ENCODE measurements around the gene NUMBL. TPM values are rescaled to one million over a fixed set of nuclear protein-coding genes. Genes with fewer than 3 reads are reported as not detected.

The NUMBL gene
- total RNA-seq, 1 experiment from 2014 or later, result 38.4 TPM

DNA sequence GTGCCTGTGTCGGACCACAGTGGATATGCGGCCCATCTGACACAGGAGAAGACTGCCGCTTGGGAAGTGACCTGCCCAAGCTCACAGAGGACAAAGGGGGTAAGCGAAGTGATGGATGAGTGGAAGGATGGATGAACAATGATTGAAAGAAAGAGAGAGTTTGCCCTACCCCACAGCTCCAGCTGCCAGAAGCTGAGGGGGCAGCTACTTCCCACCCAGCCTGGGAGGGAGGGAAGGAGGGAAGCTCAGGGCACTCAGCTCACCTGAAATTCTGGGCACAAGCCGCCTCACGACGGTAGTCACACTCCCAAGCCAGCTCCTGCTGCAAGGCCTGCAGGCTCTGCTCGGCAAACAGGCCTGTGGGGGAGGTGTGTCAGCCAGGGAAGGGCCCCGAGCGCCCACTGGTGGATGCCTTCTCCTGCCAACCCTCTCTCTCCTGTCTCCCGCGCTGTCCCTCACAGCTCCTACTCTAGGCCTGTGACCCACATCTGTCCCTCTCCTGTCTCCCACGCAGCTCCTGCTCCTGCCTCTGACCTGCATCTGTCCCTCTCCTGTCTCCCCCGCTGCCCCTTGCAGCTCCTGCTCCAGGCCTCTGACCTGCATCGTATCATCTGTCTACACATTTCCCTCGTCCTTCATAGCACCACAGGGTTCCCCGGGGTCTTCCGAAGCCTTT, 12.0 kb upstream of the NUMBL start:
- no TSS peak for BruUV-seq (replicated peaks)
- no peaks in the 10 kb centered on the region for H3K27me3 ChIP-seq (replicated peaks; ENCODE audit: insufficient read depth, low read depth, low read length, poor library complexity)
- intact Hi-C loops (cut with micrococcal nuclease; ENCODE audit: unreplicated experiment), result no loop called here
- no peak overlapping the region for H3K27ac ChIP-seq (ENCODE audit: low read depth, low read length, poor library complexity, severe bottlenecking)
- H3K4me1 ChIP-seq (ENCODE audit: insufficient read depth, low read length, poor library complexity, severe bottlenecking), result no peaks in the 10 kb centered on the region
- H3K9me3 ChIP-seq (ENCODE audit: low read depth, low read length, poor library complexity, severe bottlenecking), result no peaks in the 10 kb centered on the region
- POLR2A ChIA-PET (ENCODE audit: low non-redundant PET), result no interaction called here
- no peak for TF ChIP-seq EZH2 (IDR thresholded peaks at IDR 0.05; ENCODE audit: borderline replicate concordance, low read depth, low read length, poor library complexity, severe bottlenecking)
- DNase-seq (ENCODE audit: low spot score), result no peak
- CTCF ChIA-PET, result no interaction called here
- no peak overlapping the region for H3K4me3 ChIP-seq (ENCODE audit: low read depth, low read length, poor library complexity, severe bottlenecking)
- peaks cover 24% of the 10 kb centered on the region for H3K36me3 ChIP-seq (ENCODE audit: insufficient read depth, low read length, poor library complexity, severe bottlenecking)

DNA sequence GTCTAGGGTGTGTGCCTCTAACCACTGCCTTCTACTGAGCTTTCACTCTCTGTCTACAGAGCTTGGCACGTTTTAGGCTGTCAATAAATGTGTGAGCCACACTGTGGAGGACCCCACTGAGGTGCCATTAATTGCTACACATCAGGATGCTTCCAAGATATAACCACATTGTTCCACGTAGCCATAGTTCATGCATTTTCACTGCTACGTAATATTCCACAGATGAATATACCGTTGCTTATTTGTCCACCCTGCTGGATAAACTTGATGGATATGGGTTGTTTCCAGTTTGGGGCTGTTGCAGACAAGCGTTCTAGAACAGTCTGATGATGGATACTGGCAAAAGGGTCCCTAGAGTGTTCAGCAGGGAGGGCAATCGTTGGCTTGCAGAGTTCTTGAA, 11.3 kb upstream of the NUMBL start:
- CTCF ChIA-PET, result no interaction called here

DNA sequence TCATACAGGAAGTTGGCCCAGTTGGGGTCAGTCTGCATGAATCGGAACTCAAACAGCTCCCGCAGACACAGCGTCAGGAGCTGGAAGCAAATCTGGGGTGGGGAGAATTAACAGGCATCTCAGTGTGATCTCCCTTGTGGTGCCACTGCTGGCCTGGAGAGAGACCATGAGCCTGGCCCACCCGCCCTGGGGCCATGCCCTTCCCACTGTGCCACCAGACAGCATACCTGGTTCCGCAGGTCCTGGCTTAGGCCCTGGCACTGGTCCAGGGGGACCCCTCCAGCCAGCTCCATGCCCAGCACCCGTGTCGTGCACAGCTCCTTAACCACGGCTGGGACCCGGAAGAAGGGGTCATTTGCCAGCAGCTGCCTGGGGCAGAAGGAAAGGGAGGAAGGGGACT, 9.6 kb upstream of the NUMBL start:
- H3K4me3 ChIP-seq (ENCODE audit: low read depth, low read length, poor library complexity, severe bottlenecking), result no peak overlapping the region
- DNase-seq (ENCODE audit: low spot score), result no peak
- ChIA-PET CTCF (interaction anchor here (0.7 kb wide), 1 partner anchor 9 kb away, joined by 5 read pairs; no protein-coding TSS in a partner anchor), POLR2A (ENCODE audit: low non-redundant PET) (no interaction called here)
- H3K27ac ChIP-seq (ENCODE audit: low read depth, low read length, poor library complexity, severe bottlenecking), result no peak overlapping the region
- intact Hi-C loops (cut with micrococcal nuclease; ENCODE audit: unreplicated experiment), result no loop called here
- H3K9me3 ChIP-seq (ENCODE audit: low read depth, low read length, poor library complexity, severe bottlenecking), result no peaks in the 10 kb centered on the region
- no peaks in the 10 kb centered on the region for H3K4me1 ChIP-seq (ENCODE audit: insufficient read depth, low read length, poor library complexity, severe bottlenecking)
- TF ChIP-seq EZH2 (IDR thresholded peaks at IDR 0.05; ENCODE audit: borderline replicate concordance, low read depth, low read length, poor library complexity, severe bottlenecking), result no peak
- TF ChIP-seq, protein P1, sequence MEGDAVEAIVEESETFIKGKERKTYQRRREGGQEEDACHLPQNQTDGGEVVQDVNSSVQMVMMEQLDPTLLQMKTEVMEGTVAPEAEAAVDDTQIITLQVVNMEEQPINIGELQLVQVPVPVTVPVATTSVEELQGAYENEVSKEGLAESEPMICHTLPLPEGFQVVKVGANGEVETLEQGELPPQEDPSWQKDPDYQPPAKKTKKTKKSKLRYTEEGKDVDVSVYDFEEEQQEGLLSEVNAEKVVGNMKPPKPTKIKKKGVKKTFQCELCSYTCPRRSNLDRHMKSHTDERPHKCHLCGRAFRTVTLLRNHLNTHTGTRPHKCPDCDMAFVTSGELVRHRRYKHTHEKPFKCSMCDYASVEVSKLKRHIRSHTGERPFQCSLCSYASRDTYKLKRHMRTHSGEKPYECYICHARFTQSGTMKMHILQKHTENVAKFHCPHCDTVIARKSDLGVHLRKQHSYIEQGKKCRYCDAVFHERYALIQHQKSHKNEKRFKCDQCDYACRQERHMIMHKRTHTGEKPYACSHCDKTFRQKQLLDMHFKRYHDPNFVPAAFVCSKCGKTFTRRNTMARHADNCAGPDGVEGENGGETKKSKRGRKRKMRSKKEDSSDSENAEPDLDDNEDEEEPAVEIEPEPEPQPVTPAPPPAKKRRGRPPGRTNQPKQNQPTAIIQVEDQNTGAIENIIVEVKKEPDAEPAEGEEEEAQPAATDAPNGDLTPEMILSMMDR (conservative IDR thresholded peaks at IDR 0.05; ENCODE audit: low read depth, low read length), result no peak
- no peaks in the 10 kb centered on the region for H3K27me3 ChIP-seq (replicated peaks; ENCODE audit: insufficient read depth, low read depth, low read length, poor library complexity)
- peaks cover 17% of the 10 kb centered on the region for H3K36me3 ChIP-seq (ENCODE audit: insufficient read depth, low read length, poor library complexity, severe bottlenecking)
- no TSS peak for BruUV-seq (replicated peaks)

More for the DNA sequence above, 11.3 kb upstream of the NUMBL start:
- Histone ChIP-seq H3K4me3 (ENCODE audit: low read depth, low read length, poor library complexity, severe bottlenecking) (no peak overlapping the region), H3K27ac (ENCODE audit: low read depth, low read length, poor library complexity, severe bottlenecking) (no peak overlapping the region), H3K36me3 (ENCODE audit: insufficient read depth, low read length, poor library complexity, severe bottlenecking) (peaks cover 24% of the 10 kb centered on the region), H3K9me3 (ENCODE audit: low read depth, low read length, poor library complexity, severe bottlenecking) (no peaks in the 10 kb centered on the region), H3K4me1 (ENCODE audit: insufficient read depth, low read length, poor library complexity, severe bottlenecking) (no peaks in the 10 kb centered on the region), H3K27me3 (replicated peaks; ENCODE audit: insufficient read depth, low read depth, low read length, poor library complexity) (no peaks in the 10 kb centered on the region)
- intact Hi-C loops (cut with micrococcal nuclease; ENCODE audit: unreplicated experiment), result no loop called here
- TF ChIP-seq EZH2 (IDR thresholded peaks at IDR 0.05; ENCODE audit: borderline replicate concordance, low read depth, low read length, poor library complexity, severe bottlenecking), result no peak
- TF ChIP-seq, protein P1 (conservative IDR thresholded peaks at IDR 0.05; ENCODE audit: low read depth, low read length), result no peak
- POLR2A ChIA-PET (ENCODE audit: low non-redundant PET), result no interaction called here
- no TSS peak for BruUV-seq (replicated peaks)
- no peak for DNase-seq (ENCODE audit: low spot score)

- H3K27ac ChIP-seq (ENCODE audit: low read depth, low read length, poor library complexity, severe bottlenecking), result no peak overlapping the region
- intact Hi-C loops (cut with micrococcal nuclease; ENCODE audit: unreplicated experiment), result no loop called here
- ChIA-PET POLR2A (ENCODE audit: low non-redundant PET) (no interaction called here), CTCF (no interaction called here)
- H3K4me1 ChIP-seq (ENCODE audit: insufficient read depth, low read length, poor library complexity, severe bottlenecking), result no peaks in the 10 kb centered on the region
- no peak for DNase-seq (ENCODE audit: low spot score)
- no peak for TF ChIP-seq EZH2 (IDR thresholded peaks at IDR 0.05; ENCODE audit: borderline replicate concordance, low read depth, low read length, poor library complexity, severe bottlenecking)
- TF ChIP-seq, protein P1 (conservative IDR thresholded peaks at IDR 0.05; ENCODE audit: low read depth, low read length), result no peak
- H3K27me3 ChIP-seq (replicated peaks; ENCODE audit: insufficient read depth, low read depth, low read length, poor library complexity), result no peaks in the 10 kb centered on the region
- H3K9me3 ChIP-seq (ENCODE audit: low read depth, low read length, poor library complexity, severe bottlenecking), result no peaks in the 10 kb centered on the region
- H3K4me3 ChIP-seq (ENCODE audit: low read depth, low read length, poor library complexity, severe bottlenecking), result no peak overlapping the region
- H3K36me3 ChIP-seq (ENCODE audit: insufficient read depth, low read length, poor library complexity, severe bottlenecking), result peaks cover 6% of the 10 kb centered on the region
- BruUV-seq (replicated peaks), result no TSS peak
These were observed 6.6 kb upstream of the NUMBL start for GRCh38 chr19:40697007-40697406.
